Astrocyte (in vitro differentiated cells and primary cell): ENCODE measurements around the gene FRYL. TPM values are rescaled to one million over a fixed set of nuclear protein-coding genes. Genes with fewer than 3 reads are reported as not detected.

Experiments
- DNase-seq: peaks from one replicate; pipeline ENCODE4 v3.0.0-alpha.2; 2010; ENCODE audit warnings: low read depth
- FAIRE-seq: peaks from 2 replicates; lab custom pipeline; 2011; peaks lifted over from hg19 to GRCh38; lab: Jason Lieb, UNC
- H2AFZ ChIP-seq: 2 replicates; pipeline ENCODE4 v1.6.0; 2012; ENCODE audit warnings: low read depth, low read length, inconsistent platforms
- H3K27ac ChIP-seq: 2 replicates; pipeline ENCODE4 v1.5.1; 2011; ENCODE audit warnings: low read depth, low read length, inconsistent platforms
- H3K27me3 ChIP-seq: 2 replicates; pipeline ENCODE4 v1.6.0; 2011; ENCODE audit warnings: low read length, inconsistent platforms; ENCODE audit not compliant: insufficient read depth
- H3K36me3 ChIP-seq: 2 replicates; pipeline ENCODE4 v1.5.1; 2011; ENCODE audit warnings: low read length, inconsistent platforms; ENCODE audit not compliant: insufficient read depth
- H3K4me1 ChIP-seq: 2 replicates; pipeline ENCODE4 v1.5.1; 2011; ENCODE audit warnings: low read length, inconsistent platforms; ENCODE audit not compliant: insufficient read depth
- H3K4me2 ChIP-seq: 2 replicates; pipeline ENCODE4 v1.6.0; 2012; ENCODE audit warnings: low read length, inconsistent platforms
- H3K4me3 ChIP-seq: 2 replicates; pipeline ENCODE4 v1.5.1; 2011; ENCODE audit warnings: low read depth, mild to moderate bottlenecking, low read length, inconsistent platforms; ENCODE audit not compliant: insufficient read depth
- H3K79me2 ChIP-seq: 2 replicates; pipeline ENCODE4 v1.6.0; 2012; ENCODE audit warnings: mild to moderate bottlenecking, low read length, inconsistent platforms; ENCODE audit not compliant: insufficient read depth
- H3K9ac ChIP-seq: 2 replicates; pipeline ENCODE4 v1.6.0; 2012; ENCODE audit warnings: mild to moderate bottlenecking, low read length, inconsistent platforms
- H3K9me3 ChIP-seq: 2 replicates; pipeline ENCODE4 v1.5.1; 2012; ENCODE audit warnings: low read depth, mild to moderate bottlenecking, low read length, inconsistent platforms; ENCODE audit not compliant: insufficient read depth
- H4K20me1 ChIP-seq: 2 replicates; pipeline ENCODE4 v1.6.0; 2012; ENCODE audit warnings: low read length, inconsistent platforms; ENCODE audit not compliant: insufficient read depth
- H3K27ac Mint-ChIP-seq: one replicate; pipeline ENCODE4 v1.8.0; 2021; ENCODE audit warnings: mild to moderate bottlenecking, mixed read lengths; ENCODE audit not compliant: unreplicated experiment
- H3K27me3 Mint-ChIP-seq: one replicate; pipeline ENCODE4 v1.8.0; 2021; ENCODE audit warnings: low read depth, mixed read lengths; ENCODE audit not compliant: unreplicated experiment
- H3K36me3 Mint-ChIP-seq: one replicate; pipeline ENCODE4 v1.8.0; 2021; ENCODE audit warnings: low read depth, mixed read lengths; ENCODE audit not compliant: unreplicated experiment
- H3K4me1 Mint-ChIP-seq: one replicate; pipeline ENCODE4 v1.8.0; 2021; ENCODE audit warnings: low read depth, mixed read lengths; ENCODE audit not compliant: unreplicated experiment
- H3K4me3 Mint-ChIP-seq: one replicate; pipeline ENCODE4 v1.8.0; 2021; ENCODE audit warnings: mild to moderate bottlenecking, moderate library complexity, mixed read lengths; ENCODE audit not compliant: unreplicated experiment
- H3K9me3 Mint-ChIP-seq: one replicate; pipeline ENCODE4 v1.8.0; 2021; ENCODE audit warnings: mild to moderate bottlenecking, mixed read lengths; ENCODE audit not compliant: unreplicated experiment
- EZH2 ChIP-seq: IDR thresholded peaks from 2 replicates; pipeline ENCODE4 v1.6.1; 2012; ENCODE audit warnings: mild to moderate bottlenecking, low read length, inconsistent platforms; ENCODE audit not compliant: insufficient read depth
- total RNA-seq: library from RNA; stranded (reverse); gene quantifications from 2 replicates; pipeline ENCODE4 v1.2.1, GENCODE V29; 2021
- TF ChIP-seq, protein P1 (sequence below): IDR thresholded peaks from 2 replicates; pipeline ENCODE4 v1.5.1; 2011; ENCODE audit warnings: low read depth, mild to moderate bottlenecking, inconsistent platforms, low read length, moderate library complexity; ENCODE audit not compliant: insufficient read depth

FRYL gene
- total RNA-seq, 1 donor from 2014 or later = 70.0 TPM

DNA sequence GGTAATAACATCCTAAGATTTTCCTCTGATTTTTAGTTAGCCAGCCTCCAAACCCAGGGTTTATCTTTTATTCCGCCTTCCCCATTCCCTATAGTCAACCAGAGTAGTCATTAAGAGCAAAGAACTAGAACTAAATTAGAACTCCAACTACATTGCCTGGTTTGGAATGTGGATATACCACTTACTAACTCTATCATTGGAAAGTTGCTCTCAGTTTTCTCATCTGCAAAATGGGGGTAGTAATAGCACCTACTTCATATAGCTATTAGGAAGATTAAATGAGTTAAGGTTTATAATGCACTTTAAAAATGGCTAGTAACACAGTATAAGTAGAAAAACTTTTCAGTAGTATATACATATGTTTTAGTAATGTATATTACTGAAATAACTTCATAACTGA is 226.4 kb downstream of the FRYL start:
- Histone ChIP-seq H3K27ac (no peak overlapping the region), H3K36me3 (peaks cover 24% of the 10 kb centered on the region), H3K79me2 (no peaks in the 10 kb centered on the region), H2AFZ (no peak overlapping the region), H3K4me2 (no peak overlapping the region), H4K20me1 (no peaks in the 10 kb centered on the region), H3K9ac (no peak overlapping the region), H3K4me3 (no peak overlapping the region), H3K27me3 (no peaks in the 10 kb centered on the region), H3K9me3 (no peaks in the 10 kb centered on the region), H3K4me1 (no peaks in the 10 kb centered on the region)
- H3K4me1 Mint-ChIP-seq = no peaks in the 10 kb centered on the region
- TF ChIP-seq, protein P1, sequence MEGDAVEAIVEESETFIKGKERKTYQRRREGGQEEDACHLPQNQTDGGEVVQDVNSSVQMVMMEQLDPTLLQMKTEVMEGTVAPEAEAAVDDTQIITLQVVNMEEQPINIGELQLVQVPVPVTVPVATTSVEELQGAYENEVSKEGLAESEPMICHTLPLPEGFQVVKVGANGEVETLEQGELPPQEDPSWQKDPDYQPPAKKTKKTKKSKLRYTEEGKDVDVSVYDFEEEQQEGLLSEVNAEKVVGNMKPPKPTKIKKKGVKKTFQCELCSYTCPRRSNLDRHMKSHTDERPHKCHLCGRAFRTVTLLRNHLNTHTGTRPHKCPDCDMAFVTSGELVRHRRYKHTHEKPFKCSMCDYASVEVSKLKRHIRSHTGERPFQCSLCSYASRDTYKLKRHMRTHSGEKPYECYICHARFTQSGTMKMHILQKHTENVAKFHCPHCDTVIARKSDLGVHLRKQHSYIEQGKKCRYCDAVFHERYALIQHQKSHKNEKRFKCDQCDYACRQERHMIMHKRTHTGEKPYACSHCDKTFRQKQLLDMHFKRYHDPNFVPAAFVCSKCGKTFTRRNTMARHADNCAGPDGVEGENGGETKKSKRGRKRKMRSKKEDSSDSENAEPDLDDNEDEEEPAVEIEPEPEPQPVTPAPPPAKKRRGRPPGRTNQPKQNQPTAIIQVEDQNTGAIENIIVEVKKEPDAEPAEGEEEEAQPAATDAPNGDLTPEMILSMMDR = no peak
- TF ChIP-seq EZH2 = no peak
- FAIRE-seq (no peak), DNase-seq (no peak)
- H3K9me3 Mint-ChIP-seq = no peaks in the 10 kb centered on the region
- peaks cover 18% of the 10 kb centered on the region for H3K36me3 Mint-ChIP-seq
- no peak overlapping the region for H3K27ac Mint-ChIP-seq
- H3K4me3 Mint-ChIP-seq = no peak overlapping the region
- H3K27me3 Mint-ChIP-seq = no peaks in the 10 kb centered on the region

DNA sequence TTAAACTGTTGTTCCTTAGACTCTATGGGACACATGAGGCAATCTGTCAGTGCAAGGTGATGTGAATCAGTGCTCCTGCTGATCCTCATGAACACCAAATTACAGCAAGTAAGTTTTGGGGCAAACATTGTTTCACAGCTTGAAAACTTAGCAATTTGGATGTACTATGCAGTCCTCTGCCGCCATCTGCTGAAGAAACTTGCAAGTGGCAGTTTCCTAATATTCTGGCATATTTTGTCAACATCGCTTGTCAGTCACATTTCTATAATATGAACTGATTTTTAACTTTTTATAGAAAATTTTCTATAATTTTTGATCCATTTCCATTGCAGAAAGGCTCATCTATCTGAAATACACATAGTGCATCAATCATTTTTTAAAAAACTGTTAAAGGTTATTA is 233.7 kb downstream of the FRYL start:
- H3K36me3 ChIP-seq = peaks cover 40% of the 10 kb centered on the region

DNA sequence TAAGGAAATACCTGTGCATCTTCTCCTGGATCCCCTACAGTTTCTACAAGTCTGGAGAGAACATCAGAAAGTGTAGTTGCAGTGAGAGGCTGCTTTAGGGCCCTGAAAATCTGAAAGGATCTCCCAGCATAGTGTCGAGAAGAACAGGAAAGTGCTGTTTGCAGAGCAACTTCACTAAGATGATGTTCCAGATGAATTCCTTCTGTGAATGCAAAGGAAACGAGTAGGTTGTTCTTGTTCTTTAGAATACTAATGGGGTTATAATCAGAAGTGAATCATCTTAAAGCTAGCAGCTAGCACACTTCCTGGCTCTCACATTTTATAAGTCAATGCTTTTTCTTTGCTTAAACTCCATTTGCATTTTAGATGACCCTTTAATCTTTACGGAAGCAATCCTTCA is 236.3 kb downstream of the FRYL start:
- Mint-ChIP-seq H3K36me3 (peaks cover 7% of the 10 kb centered on the region), H3K27me3 (no peaks in the 10 kb centered on the region), H3K4me3 (no peak overlapping the region), H3K4me1 (peaks cover 5% of the 10 kb centered on the region), H3K9me3 (no peaks in the 10 kb centered on the region), H3K27ac (no peak overlapping the region)
- peaks cover 41% of the 10 kb centered on the region for H3K36me3 ChIP-seq
- peaks cover 7% of the 10 kb centered on the region for H3K4me1 ChIP-seq
- peak overlapping the region; percentile 1 for H3K9ac ChIP-seq
- no peaks in the 10 kb centered on the region for H3K79me2 ChIP-seq
- no peaks in the 10 kb centered on the region for H4K20me1 ChIP-seq
- DNase-seq = peak; percentile 20
- no peak overlapping the region for H2AFZ ChIP-seq
- no peaks in the 10 kb centered on the region for H3K27me3 ChIP-seq
- no peak for TF ChIP-seq EZH2
- TF ChIP-seq, protein P1 = no peak
- H3K9me3 ChIP-seq = no peaks in the 10 kb centered on the region
- no peak overlapping the region for H3K4me3 ChIP-seq
- H3K27ac ChIP-seq = no peak overlapping the region
- no peak for FAIRE-seq
- peak overlapping the region; percentile 21 for H3K4me2 ChIP-seq

More for the DNA sequence above, 233.7 kb downstream of the FRYL start:
- FAIRE-seq (no peak), DNase-seq (peak; percentile 18)
- Histone ChIP-seq H3K4me1 (peaks cover 7% of the 10 kb centered on the region), H2AFZ (no peak overlapping the region), H3K9ac (no peak overlapping the region), H3K79me2 (no peaks in the 10 kb centered on the region), H4K20me1 (no peaks in the 10 kb centered on the region), H3K9me3 (no peaks in the 10 kb centered on the region), H3K27me3 (no peaks in the 10 kb centered on the region), H3K27ac (no peak overlapping the region), H3K4me3 (no peak overlapping the region), H3K4me2 (no peak overlapping the region)
- Mint-ChIP-seq H3K4me3 (no peak overlapping the region), H3K27ac (no peak overlapping the region), H3K36me3 (peaks cover 11% of the 10 kb centered on the region), H3K27me3 (no peaks in the 10 kb centered on the region), H3K9me3 (no peaks in the 10 kb centered on the region), H3K4me1 (peaks cover 5% of the 10 kb centered on the region)
- TF ChIP-seq EZH2 = no peak
- TF ChIP-seq, protein P1 = peak; percentile 66
